ENCODE results near the gene DPP6. TPM values are rescaled to one million over a fixed set of nuclear protein-coding genes. Genes with fewer than 3 reads are reported as not detected.

DPP6 gene
- total RNA-seq, 2 experiments from 2014 or later, result not detected

DNA sequence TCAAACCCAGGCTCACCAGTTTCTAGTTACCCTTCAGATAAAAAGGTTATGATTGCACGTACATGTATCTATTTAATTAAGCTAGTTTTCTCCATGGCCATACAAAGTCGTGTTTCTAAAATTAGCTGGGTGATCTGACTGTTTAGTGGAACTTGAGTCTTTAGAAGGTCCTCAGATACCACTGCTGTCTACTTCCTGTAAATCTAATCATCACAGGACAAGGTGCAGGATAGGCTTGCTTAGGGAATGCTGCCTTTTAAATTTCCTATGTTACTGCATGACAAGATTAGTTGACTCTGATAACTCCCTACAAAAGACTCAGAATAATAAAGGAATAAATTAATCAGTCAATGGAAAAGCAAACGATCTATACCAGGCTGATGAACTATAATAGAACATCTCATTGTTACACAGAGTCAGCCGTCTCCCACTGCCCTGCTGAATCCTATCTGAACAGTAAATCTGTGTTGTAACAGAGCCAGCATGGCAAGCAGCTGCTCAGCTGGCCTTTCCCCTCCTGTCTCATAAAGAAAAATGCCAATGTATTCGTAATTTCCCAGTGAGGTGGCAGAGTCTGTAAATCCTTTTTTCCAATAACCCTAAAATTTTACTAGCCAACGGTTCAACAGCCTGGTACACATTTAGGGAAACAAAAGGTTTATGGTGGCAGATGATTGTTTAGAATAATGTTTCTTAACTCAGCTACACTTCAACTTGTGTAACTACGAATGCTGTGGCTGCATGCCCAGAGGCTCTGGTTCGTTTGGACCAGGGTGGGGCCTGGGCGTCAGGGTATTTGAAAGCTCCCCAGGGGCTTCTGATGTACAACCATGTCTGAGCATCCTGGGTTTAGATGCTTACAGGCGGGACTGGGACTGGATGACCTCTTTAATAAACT is 632.7 kb downstream of the DPP6 start:
- Mint-ChIP-seq H3K4me1 (ENCODE audit: low read depth) (no peaks in the 10 kb centered on the region), H3K27ac (no peak overlapping the region), H3K9me3 (no peaks in the 10 kb centered on the region), H3K4me3 (no peak overlapping the region), H3K27me3 (no peaks in the 10 kb centered on the region), H3K36me3 (ENCODE audit: low read depth) (no peaks in the 10 kb centered on the region)
- Histone ChIP-seq H3K36me3 (ENCODE audit: insufficient read depth, low read length) (no peaks in the 10 kb centered on the region), H3K4me1 (ENCODE audit: insufficient read depth, low read length) (no peaks in the 10 kb centered on the region), H3K27me3 (ENCODE audit: control insufficient read depth in 1 of 2, insufficient read depth in 2 of 2, low read length in 2 of 2) (no peaks in the 10 kb centered on the region), H3K9me3 (ENCODE audit: control insufficient read depth in 1 of 2, insufficient read depth in 1 of 2, low read length in 2 of 2) (peaks cover 0 to 3% of the 10 kb centered on the region in 2 experiments), H3K27ac (ENCODE audit: low read depth in 1 of 2, low read length in 2 of 2) (no peak overlapping the region), H3K4me3 (ENCODE audit: low read length) (no peak overlapping the region)
- TF ChIP-seq, protein P1, sequence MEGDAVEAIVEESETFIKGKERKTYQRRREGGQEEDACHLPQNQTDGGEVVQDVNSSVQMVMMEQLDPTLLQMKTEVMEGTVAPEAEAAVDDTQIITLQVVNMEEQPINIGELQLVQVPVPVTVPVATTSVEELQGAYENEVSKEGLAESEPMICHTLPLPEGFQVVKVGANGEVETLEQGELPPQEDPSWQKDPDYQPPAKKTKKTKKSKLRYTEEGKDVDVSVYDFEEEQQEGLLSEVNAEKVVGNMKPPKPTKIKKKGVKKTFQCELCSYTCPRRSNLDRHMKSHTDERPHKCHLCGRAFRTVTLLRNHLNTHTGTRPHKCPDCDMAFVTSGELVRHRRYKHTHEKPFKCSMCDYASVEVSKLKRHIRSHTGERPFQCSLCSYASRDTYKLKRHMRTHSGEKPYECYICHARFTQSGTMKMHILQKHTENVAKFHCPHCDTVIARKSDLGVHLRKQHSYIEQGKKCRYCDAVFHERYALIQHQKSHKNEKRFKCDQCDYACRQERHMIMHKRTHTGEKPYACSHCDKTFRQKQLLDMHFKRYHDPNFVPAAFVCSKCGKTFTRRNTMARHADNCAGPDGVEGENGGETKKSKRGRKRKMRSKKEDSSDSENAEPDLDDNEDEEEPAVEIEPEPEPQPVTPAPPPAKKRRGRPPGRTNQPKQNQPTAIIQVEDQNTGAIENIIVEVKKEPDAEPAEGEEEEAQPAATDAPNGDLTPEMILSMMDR (IDR thresholded peaks at IDR 0.05), result no peak
- DNase-seq (no peak), ATAC-seq (ENCODE audit: poor library complexity) (no peak)
- ChIA-PET CTCF (no interaction called here), POLR2A (no interaction called here)
- intact Hi-C loops (cut with DNase I, micrococcal nuclease), result no loop called here

DNA sequence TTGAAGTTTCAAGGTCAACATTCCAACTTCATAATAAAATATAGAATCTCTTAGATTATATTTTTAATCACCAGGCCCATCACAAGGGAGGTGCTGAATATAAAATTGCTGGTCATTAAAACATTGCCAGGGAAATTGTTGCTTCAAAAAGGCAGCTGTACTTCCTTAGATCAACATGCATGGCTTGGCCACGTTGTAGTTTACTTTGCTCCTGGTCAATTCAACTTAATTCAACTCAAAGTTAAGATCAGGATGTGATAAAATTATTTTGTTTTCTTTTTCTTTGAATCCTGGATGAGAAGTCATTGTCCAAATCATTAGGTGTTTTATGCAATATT is 633.3 kb downstream of the DPP6 start:
- no peak overlapping the region for H3K27ac ChIP-seq (ENCODE audit: low read depth in 1 of 2, low read length in 2 of 2)
- DNase-seq (no peak), ATAC-seq (ENCODE audit: poor library complexity) (no peak)
- no peaks in the 10 kb centered on the region for H3K27me3 ChIP-seq (ENCODE audit: control insufficient read depth in 1 of 2, insufficient read depth in 2 of 2, low read length in 2 of 2)
- no peaks in the 10 kb centered on the region for H3K27me3 Mint-ChIP-seq
- H3K4me3 Mint-ChIP-seq, result no peak overlapping the region
- ChIA-PET CTCF (no interaction called here), POLR2A (no interaction called here)
- no peak overlapping the region for H3K27ac Mint-ChIP-seq
- peaks cover 0 to 3% of the 10 kb centered on the region in 2 experiments for H3K9me3 ChIP-seq (ENCODE audit: control insufficient read depth in 1 of 2, insufficient read depth in 1 of 2, low read length in 2 of 2)
- TF ChIP-seq, protein P1 (IDR thresholded peaks at IDR 0.05), result no peak
- no peaks in the 10 kb centered on the region for H3K36me3 Mint-ChIP-seq (ENCODE audit: low read depth)
- H3K4me1 ChIP-seq (ENCODE audit: insufficient read depth, low read length), result no peaks in the 10 kb centered on the region
- intact Hi-C loops (cut with DNase I, micrococcal nuclease), result no loop called here
- H3K4me3 ChIP-seq (ENCODE audit: low read length), result no peak overlapping the region
- no peaks in the 10 kb centered on the region for H3K36me3 ChIP-seq (ENCODE audit: insufficient read depth, low read length)
- H3K4me1 Mint-ChIP-seq (ENCODE audit: low read depth), result no peaks in the 10 kb centered on the region
- no peaks in the 10 kb centered on the region for H3K9me3 Mint-ChIP-seq

DNA sequence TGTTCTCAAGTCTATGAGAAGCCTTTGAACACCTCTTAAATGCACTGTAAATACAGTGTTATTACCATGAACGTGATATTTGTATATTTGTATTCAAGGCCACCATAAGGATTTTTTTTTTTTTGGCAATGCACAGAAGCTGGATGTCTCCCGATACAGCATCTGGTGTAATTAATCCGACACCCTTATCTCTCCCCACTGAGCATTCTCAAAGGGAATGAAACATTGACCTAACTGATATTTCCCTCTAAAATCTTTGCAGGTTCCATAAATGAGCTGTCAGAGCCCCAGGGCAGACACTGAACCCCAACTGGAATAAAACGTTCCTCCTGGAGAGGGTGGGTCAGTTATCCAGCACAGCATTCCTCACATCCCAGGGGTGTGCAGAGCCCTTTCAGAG is 634.1 kb downstream of the DPP6 start:
- ChIA-PET CTCF (no interaction called here), POLR2A (no interaction called here)
- Histone ChIP-seq H3K36me3 (ENCODE audit: insufficient read depth, low read length) (no peaks in the 10 kb centered on the region), H3K4me3 (ENCODE audit: low read length) (no peak overlapping the region), H3K4me1 (ENCODE audit: insufficient read depth, low read length) (no peaks in the 10 kb centered on the region), H3K27ac (ENCODE audit: low read depth in 1 of 2, low read length in 2 of 2) (no peak overlapping the region), H3K27me3 (ENCODE audit: control insufficient read depth in 1 of 2, insufficient read depth in 2 of 2, low read length in 2 of 2) (no peaks in the 10 kb centered on the region), H3K9me3 (ENCODE audit: control insufficient read depth in 1 of 2, insufficient read depth in 1 of 2, low read length in 2 of 2) (peaks cover 0 to 2% of the 10 kb centered on the region in 2 experiments)
- intact Hi-C loops (cut with DNase I, micrococcal nuclease), result no loop called here
- H3K9me3 Mint-ChIP-seq, result no peaks in the 10 kb centered on the region
- H3K4me1 Mint-ChIP-seq (ENCODE audit: low read depth), result no peaks in the 10 kb centered on the region
- no peak overlapping the region for H3K4me3 Mint-ChIP-seq
- TF ChIP-seq, protein P1 (IDR thresholded peaks at IDR 0.05), result no peak
- no peak for DNase-seq
- no peak for ATAC-seq (ENCODE audit: poor library complexity)
- no peaks in the 10 kb centered on the region for H3K36me3 Mint-ChIP-seq (ENCODE audit: low read depth)
- no peaks in the 10 kb centered on the region for H3K27me3 Mint-ChIP-seq
- H3K27ac Mint-ChIP-seq, result no peak overlapping the region

Measured in CD4-positive, alpha-beta T cell (primary cell).